ENCODE results near the gene TMEM86A.

The TMEM86A gene

GRCh38 chr11:18752502-18752901, 53.9 kb downstream of the TMEM86A start:
- no peak for DNase-seq (ENCODE audit: low read depth)

DNA sequence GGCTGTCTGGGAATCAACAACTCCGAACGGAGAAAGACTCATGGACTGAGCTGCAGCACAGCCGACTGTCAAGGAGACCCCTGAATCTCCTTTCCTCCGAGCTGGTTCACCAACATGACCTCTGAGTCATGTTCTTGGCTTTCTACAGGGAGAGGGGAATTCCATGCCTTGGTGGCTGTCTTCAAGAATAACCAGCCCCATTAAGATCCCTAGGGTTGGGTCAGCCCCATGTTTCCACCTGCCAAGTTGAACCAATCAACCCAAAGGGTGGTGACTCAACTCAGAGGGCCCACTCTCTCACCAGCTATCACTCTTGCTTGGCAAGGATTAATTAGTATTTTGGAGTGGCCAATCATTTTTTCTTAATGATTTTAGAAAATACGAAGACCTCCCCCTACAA, 55.7 kb downstream of the TMEM86A start:
- TF ChIP-seq CTCF (IDR thresholded peaks at IDR 0.05; ENCODE audit: insufficient read depth, low read depth, low read length, missing control alignments): no peak
- no peak for DNase-seq (ENCODE audit: low read depth)
- no peak overlapping the region for H3K4me3 ChIP-seq (ENCODE audit: low read depth, low read length)

More at GRCh38 chr11:18752502-18752901, 53.9 kb downstream of the TMEM86A start:
- no peak overlapping the region for H3K4me3 ChIP-seq (ENCODE audit: low read depth, low read length)
- no peak for TF ChIP-seq CTCF (IDR thresholded peaks at IDR 0.05; ENCODE audit: insufficient read depth, low read depth, low read length, missing control alignments)

Data from GM12865 (cell line).